22Rv1 (cell line): ENCODE results near the gene SUPV3L1.

Source experiments
- H3K27ac ChIP-seq: fragments of 450-650 bp; 2 replicates; pipeline ENCODE4 v1.5.1; 2017
- CTCF ChIP-seq: fragments of 450-650 bp; IDR thresholded peaks from 2 replicates; pipeline ENCODE4 v1.5.1; 2017; ENCODE audit warnings: mild to moderate bottlenecking
- ZFX ChIP-seq: fragments of 450-650 bp; IDR thresholded peaks from 2 replicates; pipeline ENCODE4 v1.6.1; 2017; ENCODE audit warnings: antibody characterized with exemption, borderline replicate concordance

Gene SUPV3L1

DNA sequence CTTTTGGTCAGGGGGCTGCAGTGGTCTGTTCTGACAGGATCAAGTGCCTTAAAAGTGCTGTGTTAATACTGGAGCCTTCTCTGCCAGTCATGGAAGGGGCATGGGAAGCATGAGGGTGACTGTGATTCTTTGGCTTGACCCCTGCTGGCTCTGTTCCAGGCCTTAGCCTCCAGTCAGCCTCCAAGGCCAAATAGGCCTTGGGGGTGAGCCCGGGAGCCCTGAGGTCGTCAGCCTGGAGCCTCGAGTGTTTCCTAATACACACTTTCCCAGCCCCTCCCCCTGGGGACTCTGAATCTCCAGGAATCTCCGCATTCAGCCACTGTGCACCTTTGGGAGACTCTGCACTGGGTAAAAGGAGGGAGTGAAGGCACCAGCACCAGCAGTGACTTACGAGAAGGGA is 50.1 kb downstream of the SUPV3L1 start:
- no peak for TF ChIP-seq CTCF
- TF ChIP-seq ZFX: no peak
- H3K27ac ChIP-seq: no peak overlapping the region

- TF ChIP-seq ZFX: no peak
- no peak for TF ChIP-seq CTCF
- no peak overlapping the region for H3K27ac ChIP-seq
These were observed 52.2 kb downstream of the SUPV3L1 start for GRCh38 chr10:69232252-69232651.

DNA sequence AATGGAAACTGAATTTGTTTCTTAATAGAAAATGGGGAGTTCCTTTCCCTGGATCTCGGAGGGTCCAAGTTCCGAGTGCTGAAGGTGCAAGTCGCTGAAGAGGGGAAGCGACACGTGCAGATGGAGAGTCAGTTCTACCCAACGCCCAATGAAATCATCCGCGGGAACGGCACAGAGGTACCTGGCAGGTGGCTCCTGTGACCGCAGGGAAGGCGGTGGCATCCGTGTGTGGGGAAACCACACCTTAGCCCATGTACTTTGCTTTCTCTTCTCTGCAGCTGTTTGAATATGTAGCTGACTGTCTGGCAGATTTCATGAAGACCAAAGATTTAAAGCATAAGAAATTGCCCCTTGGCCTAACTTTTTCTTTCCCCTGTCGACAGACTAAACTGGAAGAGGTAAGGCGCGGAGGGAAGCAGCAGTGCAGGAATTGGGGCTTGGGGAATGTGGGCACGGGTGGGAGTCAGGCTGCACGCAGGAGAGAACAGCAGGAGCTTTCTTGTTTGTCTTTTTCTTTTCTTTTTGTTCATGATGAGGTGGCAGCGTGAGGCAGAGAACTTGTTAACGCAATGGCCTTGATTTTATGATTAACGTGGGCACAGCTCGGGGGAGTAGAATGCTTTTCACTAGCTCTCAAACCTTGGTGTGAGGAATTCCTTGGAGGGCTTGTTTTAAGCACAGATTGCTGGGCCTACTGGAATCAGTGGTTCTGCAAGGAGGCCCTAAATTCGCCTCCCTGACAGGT is 52.9 kb downstream of the SUPV3L1 start:
- no peak for TF ChIP-seq ZFX
- TF ChIP-seq CTCF: no peak
- H3K27ac ChIP-seq: no peak overlapping the region

DNA sequence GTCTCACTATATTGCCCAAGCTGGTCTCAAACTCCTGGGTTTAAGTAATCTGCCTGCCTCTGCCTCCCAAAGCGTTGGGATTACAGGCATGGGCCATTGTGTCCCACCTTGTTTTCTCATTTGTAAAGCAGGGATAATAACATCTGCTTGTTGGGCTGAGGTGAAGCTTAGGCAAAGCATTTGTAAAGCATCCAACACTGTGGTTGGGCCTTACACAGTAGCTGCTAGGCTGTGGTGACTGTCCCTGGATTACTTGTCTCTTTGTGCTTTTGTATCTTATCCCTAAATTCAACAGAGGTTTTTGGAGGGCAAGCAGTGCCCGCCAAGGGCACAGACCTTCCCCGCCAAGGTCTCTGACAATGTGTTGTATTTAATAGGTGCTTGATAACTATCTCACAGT is 54.4 kb downstream of the SUPV3L1 start:
- no peak for TF ChIP-seq CTCF
- no peak for TF ChIP-seq ZFX
- no peak overlapping the region for H3K27ac ChIP-seq

DNA sequence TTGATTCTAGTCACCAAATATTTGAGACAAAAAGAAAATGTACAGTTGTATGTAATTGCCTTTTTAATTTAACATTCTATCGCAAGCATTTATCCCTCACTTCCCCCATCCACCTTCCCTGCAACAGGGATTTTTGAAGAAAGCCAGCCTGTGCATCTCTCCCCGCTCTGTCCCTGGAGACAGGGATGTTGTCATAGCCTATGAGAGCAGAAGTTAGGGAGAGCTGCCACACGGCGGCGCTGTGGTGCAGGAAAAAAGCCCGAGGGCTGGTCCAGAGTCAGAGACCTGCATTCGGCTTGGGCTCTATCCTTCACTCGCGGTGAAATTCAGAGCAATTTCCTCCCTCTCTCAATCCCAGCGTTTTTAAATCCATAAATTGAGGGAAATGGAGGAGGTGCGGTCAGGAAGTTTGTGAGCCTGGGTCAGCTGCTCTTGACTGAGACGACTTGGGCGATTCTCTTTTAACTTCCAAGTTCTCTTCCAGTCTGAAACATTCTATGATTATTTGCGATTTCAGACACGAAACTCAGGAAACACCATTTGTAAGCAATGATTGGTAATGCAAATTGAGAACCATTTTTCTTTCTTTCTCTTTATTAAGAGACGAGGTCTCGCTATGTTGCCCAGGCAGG is 57.6 kb downstream of the SUPV3L1 start:
- no peak for TF ChIP-seq ZFX
- peak; percentile 94 for TF ChIP-seq CTCF

GRCh38 chr10:69239136-69239535 is 59.1 kb downstream of the SUPV3L1 start:
- no peak overlapping the region for H3K27ac ChIP-seq
- TF ChIP-seq CTCF (no peak), ZFX (no peak)

More for the DNA sequence above, 57.6 kb downstream of the SUPV3L1 start:
- no peak overlapping the region for H3K27ac ChIP-seq

DNA sequence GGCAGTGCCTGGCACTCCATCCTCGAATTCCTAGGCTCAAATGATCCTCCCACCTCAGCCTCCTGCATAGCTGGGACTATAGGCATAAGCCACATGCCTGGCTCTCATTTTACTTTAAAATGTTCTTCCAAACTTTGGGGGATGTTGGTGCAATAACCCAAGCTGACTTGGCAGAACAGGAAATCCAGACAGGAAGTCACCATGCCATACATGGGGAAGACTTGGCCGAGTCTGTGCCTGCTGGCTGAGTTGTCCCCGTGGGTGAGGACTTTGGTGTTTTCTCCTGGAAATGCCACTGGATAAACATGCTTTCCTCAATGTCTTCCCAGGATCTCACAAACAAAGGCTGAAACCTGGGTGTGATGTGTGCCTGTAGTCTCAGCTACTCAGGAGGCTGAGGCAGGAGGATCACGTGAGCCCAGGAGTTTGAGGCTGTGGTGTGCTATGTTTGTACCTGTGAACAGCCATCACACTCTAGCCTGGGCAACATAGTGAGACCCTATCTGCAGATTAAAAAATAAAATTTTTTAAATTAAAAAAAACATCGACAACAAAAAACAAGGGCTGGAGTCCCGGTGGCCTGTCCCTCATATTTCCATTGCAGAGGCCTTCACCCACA is 59.9 kb downstream of the SUPV3L1 start:
- H3K27ac ChIP-seq: no peak overlapping the region
- TF ChIP-seq CTCF: no peak
- TF ChIP-seq ZFX: no peak
